Ovary (tissue), 9 donors: ENCODE measurements around the gene DRC1. TPM values are rescaled to one million over a fixed set of nuclear protein-coding genes. Genes with fewer than 3 reads are reported as not detected.

Source experiments
- DNase-seq, 5 donors: peaks; one replicate each; pipeline ENCODE4 v3.0.0-alpha.2; 2019 to 2020
- H3K27ac ChIP-seq, 2 donors: fragments of 200-600 bp; one replicate each; pipeline versions ENCODE4 v1.5.1 to v1.8.0; 2019 to 2022
- H3K27me3 ChIP-seq: fragments of 200-600 bp; one replicate; pipeline ENCODE4 v1.8.0; 2022
- H3K36me3 ChIP-seq: fragments of 200-600 bp; sonication (generic); one replicate; pipeline ENCODE4 v1.5.1; 2019
- H3K4me1 ChIP-seq: one replicate; pipeline ENCODE4 v1.8.1; 2013; ENCODE audit warnings: mild to moderate bottlenecking, moderate library complexity; ENCODE audit not compliant: insufficient read depth
- H3K4me3 ChIP-seq: fragments of 200-600 bp; sonication (generic); one replicate; pipeline ENCODE4 v1.5.1; 2017
- H3K9me3 ChIP-seq, 2 donors: fragments of 200-600 bp in 1 of 2; sonication (generic) in 1 of 2; one replicate each; pipeline versions ENCODE4 v1.5.1 to v1.8.1; 2013 to 2019; ENCODE audit warnings: mild to moderate bottlenecking in 1 of 2, moderate library complexity in 1 of 2
- EP300 ChIP-seq: sonication (generic); formaldehyde crosslinking; IDR thresholded peaks from one replicate; pipeline ENCODE4 v1.6.1; 2017; ENCODE audit warnings: antibody characterized with exemption
- POLR2A ChIP-seq: fragments of 450-650 bp; IDR thresholded peaks from one replicate; pipeline ENCODE4 v1.6.1; 2017; ENCODE audit warnings: antibody characterized with exemption, mild to moderate bottlenecking, moderate library complexity
- WGBS, 3 donors: extraction: QIAGEN DNeasy Blood & Tissue Kit in 1 of 3; methylation state at CpG; one replicate each; pipeline versions ENCODE4 v1.1.5 to v1.1.7; 2013 to 2017; 5-methylcytosine and 5-hydroxymethylcytosine counted together
- intact Hi-C, 4 donors: fragments of 100-400 bp; cut with DNase I; formaldehyde crosslinking; loops; one replicate each; pipeline versions ENCODE4 v1.11.0 to v1.15.1; 2022 to 2023
- polyA plus RNA-seq, 2 donors: library from polyadenylated mRNA; stranded (reverse); fragments of 200-250 nt in 1 of 2; fragments of 350-450 nt in 1 of 2; fragmentation: Illumina TruSeq in 1 of 2; extraction: RNeasy Lipid Tissue Mini Kit (QIAGEN cat#74804) in 1 of 2; gene quantifications; one replicate each; pipeline ENCODE4 v1.2.3, GENCODE V29; 2013 to 2014
- total RNA-seq, 7 donors: library from RNA; depleted of rRNA in 2 of 7; stranded (reverse); fragments of >200 nt in 2 of 7; fragmentation: NEBNext Ultra II Directional in 3 of 7; extraction: Animal tissue kit (Norgen Biotek cat#: 25700) in 3 of 7; gene quantifications; one replicate each; pipeline versions ENCODE4 v1.1.0 to v1.2.4, GENCODE V29; 2016 to 2023
- TF ChIP-seq, protein P1 (sequence below), 3 donors: fragments of 450-650 bp in 2 of 3; fragments of 200-600 bp in 1 of 3; IDR thresholded peaks; one replicate each; pipeline versions ENCODE4 v1.5.1 to v1.8.0; 2016 to 2022; ENCODE audit warnings: antibody characterized with exemption in 3 of 3, mild to moderate bottlenecking in 1 of 3
- donor health status: DM: no; HTN: no; CAD: no; lungs with moderate emphysema.
- donor health status: DM: no; HTN: no; CAD: no.
- donor health status: Bipolar disorder and iron deficiency.
- donor health status: DM: yes; HTN: yes; CAD: no.
- donor health status: DM: no; HTN: no; CAD: no.
- donor health status: DM: yes; HTN: yes; CAD: no.

DRC1 gene
- total and polyA plus RNA-seq, 9 donors: 0.05 to 11.8 (median 1.2) TPM; not detected in 3

- H3K27ac ChIP-seq: no peak overlapping the region
- no peak overlapping the region for H3K4me3 ChIP-seq
- TF ChIP-seq, protein P1, sequence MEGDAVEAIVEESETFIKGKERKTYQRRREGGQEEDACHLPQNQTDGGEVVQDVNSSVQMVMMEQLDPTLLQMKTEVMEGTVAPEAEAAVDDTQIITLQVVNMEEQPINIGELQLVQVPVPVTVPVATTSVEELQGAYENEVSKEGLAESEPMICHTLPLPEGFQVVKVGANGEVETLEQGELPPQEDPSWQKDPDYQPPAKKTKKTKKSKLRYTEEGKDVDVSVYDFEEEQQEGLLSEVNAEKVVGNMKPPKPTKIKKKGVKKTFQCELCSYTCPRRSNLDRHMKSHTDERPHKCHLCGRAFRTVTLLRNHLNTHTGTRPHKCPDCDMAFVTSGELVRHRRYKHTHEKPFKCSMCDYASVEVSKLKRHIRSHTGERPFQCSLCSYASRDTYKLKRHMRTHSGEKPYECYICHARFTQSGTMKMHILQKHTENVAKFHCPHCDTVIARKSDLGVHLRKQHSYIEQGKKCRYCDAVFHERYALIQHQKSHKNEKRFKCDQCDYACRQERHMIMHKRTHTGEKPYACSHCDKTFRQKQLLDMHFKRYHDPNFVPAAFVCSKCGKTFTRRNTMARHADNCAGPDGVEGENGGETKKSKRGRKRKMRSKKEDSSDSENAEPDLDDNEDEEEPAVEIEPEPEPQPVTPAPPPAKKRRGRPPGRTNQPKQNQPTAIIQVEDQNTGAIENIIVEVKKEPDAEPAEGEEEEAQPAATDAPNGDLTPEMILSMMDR (IDR thresholded peaks at IDR 0.05): no peak
- TF ChIP-seq POLR2A: no peak
- no peak for TF ChIP-seq EP300
- no peaks in the 10 kb centered on the region for H3K9me3 ChIP-seq
- H3K27me3 ChIP-seq: no peaks in the 10 kb centered on the region
- no peaks in the 10 kb centered on the region for H3K36me3 ChIP-seq
- intact Hi-C loops: no loop called here
- H3K4me1 ChIP-seq: peaks cover 3% of the 10 kb centered on the region
- DNase-seq: no peak
- 40 to 48% (median 42%) methylated on average over 8 of the region's 8 CpGs for WGBS, 3 donors
Measured at GRCh38 chr2:26491563-26492167, 89.9 kb downstream of the DRC1 start.

GRCh38 chr2:26492749-26493515, 91.2 kb downstream of the DRC1 start:
- 78 to 89% (median 83%) methylated on average over 7 of the region's 7 CpGs for WGBS, 3 donors
- DNase-seq: no peak
- H3K4me3 ChIP-seq: no peak overlapping the region
- intact Hi-C loops: no loop called here
- no peak overlapping the region for H3K27ac ChIP-seq
- H3K36me3 ChIP-seq: no peaks in the 10 kb centered on the region
- TF ChIP-seq, protein P1 (IDR thresholded peaks at IDR 0.05): no peak
- TF ChIP-seq EP300 (no peak), POLR2A (no peak)
- no peaks in the 10 kb centered on the region for H3K9me3 ChIP-seq
- no peaks in the 10 kb centered on the region for H3K27me3 ChIP-seq
- peaks cover 3% of the 10 kb centered on the region for H3K4me1 ChIP-seq

DNA sequence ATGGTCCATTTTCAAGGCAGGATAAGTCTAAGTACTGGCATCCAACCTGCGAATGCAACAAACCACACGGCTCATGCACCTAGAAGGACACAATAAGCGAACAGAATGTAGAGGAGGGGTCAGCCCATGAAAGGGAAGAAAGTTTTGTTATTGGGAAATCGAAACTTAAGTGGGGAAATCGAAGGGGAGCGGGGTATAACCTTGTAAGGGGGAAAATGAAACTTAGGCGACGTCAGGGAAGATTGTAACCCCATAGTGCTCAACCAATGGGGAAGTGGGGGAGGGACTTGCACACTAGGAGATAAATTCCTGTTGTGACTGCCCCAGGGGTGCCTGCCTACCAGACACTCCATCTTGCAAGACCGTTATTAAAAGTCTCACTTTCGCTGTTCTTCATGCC, 91.8 kb downstream of the DRC1 start:
- Histone ChIP-seq H3K9me3 (no peaks in the 10 kb centered on the region), H3K27me3 (no peaks in the 10 kb centered on the region), H3K36me3 (no peaks in the 10 kb centered on the region), H3K4me3 (no peak overlapping the region), H3K4me1 (peaks cover 3% of the 10 kb centered on the region), H3K27ac (no peak overlapping the region)
- DNase-seq: no peak
- intact Hi-C loops: no loop called here
- TF ChIP-seq, protein P1 (IDR thresholded peaks at IDR 0.05): no peak
- TF ChIP-seq POLR2A (no peak), EP300 (no peak)
- 90 to 97% (median 93%) methylated on average over 10 of the region's 10 CpGs for WGBS, 3 donors

GRCh38 chr2:26494199-26494598, 92.5 kb downstream of the DRC1 start:
- no peak overlapping the region for H3K4me3 ChIP-seq
- no peaks in the 10 kb centered on the region for H3K27me3 ChIP-seq
- TF ChIP-seq, protein P1 (IDR thresholded peaks at IDR 0.05): no peak
- TF ChIP-seq EP300: no peak
- TF ChIP-seq POLR2A: no peak
- peaks cover 3% of the 10 kb centered on the region for H3K4me1 ChIP-seq
- no peaks in the 10 kb centered on the region for H3K36me3 ChIP-seq
- WGBS, 3 donors: 90 to 96% (median 93%) methylated on average over 4 of the region's 4 CpGs
- intact Hi-C loops: no loop called here
- DNase-seq: no peak
- H3K9me3 ChIP-seq: no peaks in the 10 kb centered on the region
- no peak overlapping the region for H3K27ac ChIP-seq
